Mammary epithelial cell (primary cell): ENCODE results near the gene SLC26A6.

ENCODE experiments used
- CTCF ChIP-seq, 2 donors: IDR thresholded peaks in 1 of 2; conservative IDR thresholded peaks in 1 of 2; 2 replicates each; pipeline ENCODE4 v1.5.1; 2011 to 2012; ENCODE audit warnings: inconsistent platforms in 2 of 2, low read length in 2 of 2, mild to moderate bottlenecking in 2 of 2, control low read depth in 1 of 2, low read depth in 1 of 2; ENCODE audit not compliant: insufficient read depth in 1 of 2; ENCODE audit errors: extremely low read depth in 1 of 2
- EZH2 ChIP-seq: IDR thresholded peaks from 2 replicates; pipeline ENCODE4 v1.6.1; 2012; ENCODE audit warnings: low read length, inconsistent platforms, borderline replicate concordance

- TF ChIP-seq CTCF (conservative IDR thresholded peaks at IDR 0.05 in 1 of 2, IDR thresholded peaks at IDR 0.05 in 1 of 2; ENCODE audit: extremely low read depth in 1 of 2, insufficient read depth in 1 of 2, low read depth in 1 of 2, low read length in 2 of 2) (no peak), EZH2 (no peak)
Measured at GRCh38 chr3:48634661-48635221, 520 bp downstream of the SLC26A6 start.
